GM19452 (cell line): ENCODE measurements around the gene TTLL9.
"Not testable (repeated sequence)": the region's sequence is repeated elsewhere in the genome, so short reads cannot be mapped to it uniquely, and the experiment has no call there.

ENCODE experiments used
- ATAC-seq: cut with Tn5 transposase; IDR thresholded peaks from one replicate; pipeline ENCODE4 v1.9.1; 2021; ENCODE audit not compliant: unreplicated experiment

Gene TTLL9

DNA sequence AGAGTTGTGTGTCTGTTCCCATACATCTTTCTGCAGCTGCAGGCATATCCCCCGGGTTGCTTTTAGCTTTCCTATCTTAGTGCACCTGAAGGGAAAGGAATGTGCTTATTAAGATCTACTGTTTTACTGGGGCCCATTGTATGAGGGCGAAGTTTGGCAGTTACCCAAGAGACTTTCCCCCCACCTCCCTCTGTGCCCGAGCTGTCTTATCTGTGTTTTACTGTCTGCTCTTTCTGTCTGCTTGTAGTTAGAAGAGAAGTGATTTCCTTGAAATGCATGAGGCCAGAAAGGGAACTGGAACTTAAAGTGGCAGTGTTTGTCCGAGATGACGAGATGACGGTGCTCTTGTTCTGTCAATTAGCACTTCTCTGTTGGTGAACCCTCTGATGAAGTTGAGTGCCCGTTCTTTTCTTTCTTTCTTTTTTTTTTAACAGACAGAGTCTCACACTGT, 47.6 kb downstream of the TTLL9 start:
- ATAC-seq = not testable (repeated sequence)

DNA sequence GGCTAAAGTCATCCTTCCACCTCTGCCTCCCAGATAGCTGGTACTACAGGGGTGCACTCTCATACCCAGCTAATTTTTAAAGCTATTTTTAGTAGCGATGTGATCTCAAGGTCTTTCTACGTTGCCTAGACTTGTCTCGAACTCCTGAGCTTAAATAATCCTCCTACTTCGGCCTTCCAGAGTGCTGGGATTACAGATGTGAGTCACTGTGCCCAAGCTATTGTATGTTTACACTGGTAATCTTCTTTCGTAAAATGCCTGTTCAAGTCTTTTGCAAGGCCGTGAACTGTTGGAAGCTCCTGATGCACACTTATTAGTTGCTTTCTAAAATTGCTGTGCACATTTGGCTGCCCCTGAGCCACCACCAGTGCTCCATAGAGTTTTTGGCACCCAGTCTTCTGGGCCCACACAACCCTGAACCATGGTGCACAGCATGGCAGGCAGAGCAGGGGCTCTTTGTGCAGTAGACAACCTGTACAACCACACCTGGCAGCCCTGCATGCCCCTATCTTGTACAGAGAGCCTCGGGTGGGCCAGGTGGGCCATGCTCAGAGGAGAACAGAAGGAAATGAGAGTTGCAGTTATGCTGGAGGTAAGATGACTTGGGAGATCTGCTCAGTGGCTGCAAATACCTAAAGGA, 48.2 kb downstream of the TTLL9 start:
- ATAC-seq = no peak

DNA sequence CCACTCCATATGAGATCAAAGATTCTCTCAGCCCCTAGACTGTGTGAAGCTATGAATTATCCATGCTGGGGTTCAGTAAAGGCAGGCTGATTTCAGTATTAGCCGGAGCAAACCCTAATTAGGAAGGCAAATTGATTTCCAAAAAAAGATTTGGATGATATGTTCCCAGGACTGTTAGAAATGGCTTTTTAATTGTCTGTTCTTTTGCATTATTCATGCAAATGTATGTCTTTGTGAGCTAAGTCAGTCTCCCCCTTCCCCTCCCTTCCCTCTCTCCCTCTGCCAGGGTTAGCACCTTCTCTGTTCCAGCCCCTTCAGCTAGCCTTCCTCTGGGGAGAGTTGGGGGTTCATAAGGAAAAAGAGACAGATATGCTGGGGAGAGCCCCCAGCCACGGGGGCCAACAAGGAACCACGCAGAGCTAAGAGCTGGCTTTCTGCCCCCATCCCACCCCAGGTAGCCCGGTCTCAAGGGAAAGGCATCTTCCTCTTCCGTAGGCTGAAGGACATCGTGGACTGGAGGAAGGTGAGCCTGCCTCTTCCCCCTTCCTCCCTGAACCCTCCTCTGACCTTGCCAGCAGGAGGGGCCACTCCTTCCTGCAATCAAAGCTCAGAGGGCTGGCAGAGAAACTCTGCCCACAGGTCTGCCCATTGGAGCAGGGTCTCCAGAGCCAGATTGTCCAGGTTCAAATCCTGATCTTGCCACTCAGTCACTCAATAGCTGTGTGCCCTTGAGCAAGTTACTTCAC, 49.1 kb downstream of the TTLL9 start:
- ATAC-seq = no peak

DNA sequence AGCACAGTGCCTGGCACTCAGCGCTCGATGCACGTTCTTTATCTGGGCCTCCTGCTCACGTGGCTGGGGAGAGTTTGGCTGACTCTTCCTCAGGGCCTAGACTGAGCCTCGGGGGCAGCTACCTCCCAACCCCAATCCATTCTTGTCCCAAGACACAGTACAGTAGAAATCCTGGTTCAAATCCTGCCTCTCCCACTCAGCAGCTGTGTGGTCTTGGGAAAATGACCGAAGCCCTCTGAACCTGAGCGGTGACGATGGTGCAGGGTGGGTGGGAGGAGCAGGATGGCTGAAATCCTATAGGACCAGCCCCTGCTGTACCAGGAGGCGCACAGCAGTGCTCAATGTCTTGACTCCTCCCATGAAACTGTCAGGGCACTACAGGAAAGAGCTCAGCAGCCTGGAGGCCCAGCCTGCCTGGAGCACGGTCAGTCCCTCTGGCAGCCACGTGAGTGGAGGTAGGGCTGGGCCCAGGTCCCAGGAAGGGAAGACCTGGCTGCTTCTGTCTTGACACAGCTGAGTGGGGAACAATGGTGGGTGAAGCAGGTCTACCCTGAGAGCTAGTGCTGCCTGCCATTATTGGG, 49.9 kb downstream of the TTLL9 start:
- ATAC-seq = no peak

DNA sequence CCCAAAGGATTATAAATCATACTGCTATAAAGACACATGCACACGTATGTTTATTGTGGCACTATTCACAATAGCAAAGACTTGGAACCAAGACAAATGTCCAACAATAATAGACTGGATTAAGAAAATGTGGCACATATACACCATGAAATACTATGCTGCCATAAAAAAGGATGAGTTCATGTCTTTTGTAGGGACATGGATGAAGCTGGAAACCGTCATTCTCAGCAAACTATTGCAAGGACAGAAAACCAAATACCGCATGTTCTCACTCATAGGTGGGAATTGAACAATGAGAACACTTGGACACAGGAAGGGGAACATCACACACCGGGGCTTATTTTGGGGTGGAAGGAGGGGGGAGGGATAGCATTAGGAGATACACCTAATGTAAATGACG, 51.0 kb downstream of the TTLL9 start:
- not testable (repeated sequence) for ATAC-seq

DNA sequence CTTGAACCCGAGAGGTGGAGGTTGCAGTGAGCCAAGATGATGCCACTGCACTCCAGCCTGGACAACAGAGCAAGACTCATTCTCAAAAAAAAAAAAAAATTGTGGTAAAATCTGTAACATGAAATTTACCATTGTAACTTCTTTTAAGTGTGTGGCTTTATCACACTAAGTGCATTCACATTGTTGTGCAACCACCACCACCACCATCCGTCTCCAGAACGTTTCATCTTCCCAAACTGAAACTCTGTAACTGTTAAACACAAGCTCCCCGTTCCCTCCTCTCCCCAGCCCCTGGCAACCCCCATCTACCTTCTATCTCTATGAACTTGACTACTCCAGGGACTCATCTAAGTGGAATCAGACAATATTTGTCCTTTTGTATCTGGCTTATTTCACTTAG, 51.7 kb downstream of the TTLL9 start:
- no peak for ATAC-seq

DNA sequence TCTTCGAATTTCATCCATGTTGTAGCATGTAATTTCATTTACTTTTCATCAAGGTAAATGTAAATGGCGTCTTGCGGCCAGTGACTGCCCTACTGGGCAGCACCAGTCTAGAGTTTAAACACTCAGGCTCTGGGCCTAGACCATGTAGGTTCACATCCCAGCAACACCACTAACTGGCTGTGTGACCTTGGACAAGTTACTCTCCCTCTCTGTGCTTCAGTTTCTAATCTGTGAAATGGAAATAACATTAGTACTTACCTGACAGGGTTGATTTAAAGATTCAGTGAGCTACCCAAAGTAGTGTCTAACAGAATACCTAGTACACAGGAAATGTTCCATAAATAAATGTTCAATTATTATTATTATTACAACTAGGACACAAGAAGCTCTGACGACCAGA, 52.2 kb downstream of the TTLL9 start:
- ATAC-seq = no peak

DNA sequence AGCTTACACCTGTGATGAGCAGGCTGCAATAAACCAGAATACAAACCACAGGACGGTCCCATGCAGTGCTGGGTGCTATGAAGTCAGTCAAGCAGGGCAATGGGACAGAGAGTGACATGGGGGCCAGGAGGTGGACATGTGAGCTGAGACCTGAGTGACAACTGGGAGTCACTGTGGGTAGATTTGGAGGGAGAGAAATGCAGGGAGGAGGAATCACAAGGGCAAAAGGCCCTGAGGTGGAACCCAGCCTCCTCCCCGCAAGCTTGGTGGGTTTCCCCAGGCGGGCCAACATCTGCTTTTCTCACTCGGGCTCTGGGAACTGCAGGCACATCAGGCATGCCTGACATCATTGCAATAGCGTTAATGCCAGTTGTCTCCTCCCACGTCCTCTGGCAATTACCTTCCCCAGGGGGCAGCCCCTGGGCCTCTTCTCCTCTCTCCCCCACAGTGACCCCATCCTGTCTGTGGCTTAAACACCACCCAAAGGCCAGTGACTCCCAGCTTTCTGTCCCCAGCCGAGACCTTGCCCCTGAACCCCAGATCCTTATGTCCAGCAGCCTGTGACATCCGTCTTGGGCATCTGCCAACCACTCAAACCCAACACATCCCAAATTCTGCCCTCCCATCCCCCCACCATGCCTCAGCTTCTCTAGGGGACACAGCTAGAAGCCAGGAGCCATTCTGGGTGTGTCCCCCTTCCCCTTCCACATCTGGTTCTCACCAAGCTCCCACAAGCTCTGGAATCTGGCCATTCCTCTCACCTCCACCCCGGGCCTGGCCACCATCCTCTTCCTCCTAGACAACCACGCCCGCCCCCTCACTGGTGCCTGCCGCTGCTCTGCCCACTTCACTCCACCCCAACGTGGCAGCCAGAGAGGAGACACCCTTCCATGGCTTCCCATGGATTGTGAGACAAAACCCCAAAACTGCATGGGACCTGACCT, 53.2 kb downstream of the TTLL9 start:
- ATAC-seq = no peak

DNA sequence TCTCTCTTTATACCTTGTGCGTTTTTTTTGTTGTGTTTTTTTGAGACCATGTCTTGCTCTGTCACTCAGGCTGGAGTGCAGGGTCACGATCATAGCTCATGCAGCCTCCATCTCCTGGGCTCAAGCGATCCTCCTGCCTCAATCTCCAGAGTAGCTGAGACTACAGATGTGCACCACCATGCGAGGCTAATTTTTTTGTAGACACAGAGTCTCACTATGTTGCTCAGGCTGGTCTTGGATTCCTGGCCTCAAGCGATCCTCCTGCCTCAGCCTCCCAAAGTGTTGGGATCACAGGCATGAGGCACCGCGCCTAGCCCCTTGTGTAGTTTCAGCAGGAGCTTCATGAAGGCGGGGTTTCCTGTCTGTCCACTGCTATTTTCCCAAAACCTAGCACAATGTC, 54.1 kb downstream of the TTLL9 start:
- ATAC-seq = no peak

DNA sequence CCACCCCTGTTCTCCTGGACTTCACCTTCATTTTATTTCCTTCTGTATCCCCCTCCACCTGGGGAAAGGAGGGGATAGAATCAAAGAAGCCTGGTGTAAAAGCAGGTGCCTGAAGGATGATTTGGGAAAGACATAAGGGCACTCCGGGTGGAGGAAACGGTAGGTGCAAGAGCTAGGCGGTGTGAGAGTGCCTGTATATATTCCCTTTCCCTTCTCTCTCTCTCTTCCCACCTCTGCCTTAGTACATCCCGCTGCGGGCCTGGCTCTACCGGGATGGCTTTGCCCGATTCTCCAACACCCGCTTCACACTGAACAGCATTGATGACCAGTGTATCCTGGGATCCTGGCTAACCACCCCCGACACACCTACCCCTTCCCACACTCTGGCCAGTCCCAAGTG, 55.2 kb downstream of the TTLL9 start:
- no peak for ATAC-seq

DNA sequence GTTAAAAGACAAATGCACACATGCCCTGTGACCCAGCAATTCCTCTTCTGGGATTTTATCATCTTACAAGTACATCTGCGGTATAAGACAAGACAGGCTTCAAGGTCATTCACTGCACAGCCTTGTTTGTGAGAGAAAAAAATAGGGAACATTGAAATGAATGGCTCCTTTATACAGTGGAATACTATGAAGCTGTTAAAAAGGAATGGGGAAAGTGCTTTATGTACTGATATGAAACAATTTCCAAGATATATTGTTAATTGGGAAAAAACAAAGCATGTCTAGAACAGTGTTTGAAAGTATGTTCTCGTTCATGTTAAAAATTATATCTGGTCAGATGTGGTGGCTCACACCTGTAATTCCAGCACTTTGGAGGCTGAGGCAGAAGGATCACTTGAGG, 56.1 kb downstream of the TTLL9 start:
- no peak for ATAC-seq

DNA sequence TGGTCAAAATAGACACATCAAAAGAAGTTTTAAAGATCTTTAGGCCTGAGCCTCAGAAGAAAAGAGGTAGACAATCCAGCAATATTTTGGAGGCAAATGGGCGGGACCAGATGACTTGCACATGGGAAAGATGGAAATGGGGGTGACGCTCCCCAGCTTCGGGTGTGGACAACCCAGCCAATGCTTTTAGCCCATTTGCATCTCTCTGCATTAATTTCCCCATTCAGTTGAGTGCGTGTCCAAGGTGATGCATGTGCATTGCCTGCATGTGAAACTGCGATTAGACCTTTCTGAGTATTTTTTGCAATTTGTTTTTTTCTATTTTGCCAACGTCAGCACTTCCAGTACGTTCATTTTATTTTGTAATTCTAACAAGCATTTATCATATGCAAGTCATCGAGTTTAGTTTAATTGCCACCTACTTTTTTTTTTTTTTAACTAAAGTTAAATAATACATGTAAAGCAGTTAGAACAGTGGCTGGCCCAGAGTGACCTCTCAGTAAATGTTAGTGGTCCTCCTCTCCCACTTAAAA, 57.3 kb downstream of the TTLL9 start:
- no peak for ATAC-seq

DNA sequence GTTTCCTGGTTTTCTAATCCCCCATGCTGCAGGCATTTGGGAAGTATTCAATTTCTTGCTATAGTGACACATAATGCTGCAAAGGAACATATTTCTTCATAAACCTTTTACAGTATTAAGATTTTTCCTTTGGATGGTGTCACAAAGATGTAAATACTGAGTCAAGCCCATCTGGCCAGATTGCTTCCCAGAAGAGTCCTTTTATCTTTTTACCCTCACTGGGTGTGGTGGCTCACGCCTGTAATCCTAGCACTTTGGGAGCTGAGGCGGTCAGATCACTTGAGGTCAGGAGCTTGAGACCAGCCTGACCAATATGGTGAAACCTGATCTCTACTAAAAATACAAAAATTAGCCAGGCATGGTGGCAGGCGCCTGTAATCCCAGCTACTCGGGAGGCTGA, 59.2 kb downstream of the TTLL9 start:
- ATAC-seq = not testable (repeated sequence)

DNA sequence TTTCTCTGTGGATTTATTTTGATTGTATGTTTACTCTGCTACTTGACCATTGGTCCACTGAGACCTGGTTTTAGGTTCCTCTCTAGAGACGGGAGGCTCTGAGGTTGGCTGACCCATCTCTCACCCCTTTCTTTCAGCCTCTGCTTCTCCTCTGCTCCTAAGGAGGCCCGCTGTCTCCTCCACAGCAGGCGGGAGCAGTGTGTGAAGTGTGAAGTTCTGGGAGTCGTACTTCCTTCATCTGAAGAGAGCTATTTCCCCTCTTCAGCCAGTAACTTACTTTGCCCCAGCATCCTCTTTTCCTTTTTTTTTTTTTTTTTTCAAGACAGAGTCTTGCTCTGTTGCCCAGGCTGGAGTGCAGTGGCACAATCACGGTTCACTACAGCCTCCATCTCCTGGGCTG, 60.3 kb downstream of the TTLL9 start:
- no peak for ATAC-seq

DNA sequence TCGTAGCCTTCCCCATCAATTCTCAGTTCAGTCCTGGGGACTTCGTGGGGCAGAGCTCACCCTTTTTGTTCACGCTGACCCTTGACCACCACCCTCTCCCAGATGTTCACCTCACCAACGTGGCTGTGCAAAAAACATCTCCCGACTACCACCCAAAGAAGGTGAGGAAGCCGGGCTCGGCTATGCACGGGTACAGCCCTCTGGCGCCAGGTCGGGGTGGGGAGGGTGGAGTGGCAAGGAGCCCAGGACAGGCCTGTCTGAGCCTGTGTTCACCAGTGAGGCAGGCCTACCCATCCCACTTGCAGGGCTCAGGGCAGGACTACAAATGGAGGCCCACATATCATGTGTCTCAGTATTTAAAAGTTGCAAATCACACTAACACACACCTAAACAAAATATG, 63.3 kb downstream of the TTLL9 start:
- no peak for ATAC-seq

DNA sequence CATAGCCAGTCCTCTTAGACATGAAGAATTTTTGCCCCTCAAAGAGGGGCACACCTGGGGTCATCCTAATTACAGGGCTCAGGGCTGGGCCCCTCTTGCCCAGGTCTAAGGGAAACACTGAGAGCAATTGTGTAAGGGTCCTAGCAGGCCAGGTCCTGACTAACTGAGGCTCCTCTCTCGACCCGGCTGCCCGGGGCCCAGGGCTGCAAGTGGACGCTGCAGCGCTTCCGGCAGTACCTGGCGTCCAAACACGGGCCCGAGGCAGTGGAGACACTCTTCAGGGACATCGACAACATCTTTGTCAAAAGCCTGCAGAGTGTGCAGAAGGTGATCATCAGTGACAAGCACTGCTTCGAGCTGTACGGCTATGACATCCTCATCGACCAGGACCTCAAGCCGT, 64.1 kb downstream of the TTLL9 start:
- no peak for ATAC-seq

DNA sequence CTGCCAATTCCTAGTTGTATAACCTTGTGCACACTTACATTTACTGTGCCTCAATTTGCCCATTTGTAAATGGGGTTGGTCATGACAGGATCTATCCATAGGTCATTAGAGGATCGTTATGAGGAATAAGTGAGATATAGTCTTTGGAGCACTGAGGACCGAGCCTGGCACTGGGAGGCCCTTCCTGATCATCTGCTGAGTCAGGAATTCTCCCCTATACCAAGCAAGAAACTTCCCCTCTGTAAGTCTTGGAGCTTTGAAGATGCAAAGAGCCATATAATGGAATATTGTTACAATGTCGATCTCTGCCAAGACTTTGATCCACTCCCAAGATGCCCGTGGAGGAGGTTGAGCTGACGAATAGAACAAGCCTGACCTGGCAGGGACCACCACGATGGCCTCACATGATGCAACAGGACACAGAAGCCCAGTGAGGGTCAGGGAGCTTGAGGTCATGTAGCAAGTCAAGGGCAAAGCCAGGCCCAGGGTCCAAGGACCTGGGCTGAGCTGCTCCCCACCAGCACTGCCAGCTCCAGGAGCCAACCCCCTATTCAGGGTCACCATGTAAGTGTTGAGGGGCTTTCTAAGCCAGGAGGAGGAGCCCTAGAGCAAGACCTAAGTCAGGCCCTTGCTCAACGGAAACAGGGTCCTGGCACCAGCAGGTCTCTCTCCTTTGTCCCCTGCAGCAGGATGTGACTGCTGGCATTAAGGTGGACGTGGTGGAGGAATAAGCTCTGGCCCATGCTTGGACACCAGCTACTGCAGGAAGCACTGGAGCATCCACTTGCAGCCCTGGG, 64.7 kb downstream of the TTLL9 start:
- ATAC-seq = no peak

DNA sequence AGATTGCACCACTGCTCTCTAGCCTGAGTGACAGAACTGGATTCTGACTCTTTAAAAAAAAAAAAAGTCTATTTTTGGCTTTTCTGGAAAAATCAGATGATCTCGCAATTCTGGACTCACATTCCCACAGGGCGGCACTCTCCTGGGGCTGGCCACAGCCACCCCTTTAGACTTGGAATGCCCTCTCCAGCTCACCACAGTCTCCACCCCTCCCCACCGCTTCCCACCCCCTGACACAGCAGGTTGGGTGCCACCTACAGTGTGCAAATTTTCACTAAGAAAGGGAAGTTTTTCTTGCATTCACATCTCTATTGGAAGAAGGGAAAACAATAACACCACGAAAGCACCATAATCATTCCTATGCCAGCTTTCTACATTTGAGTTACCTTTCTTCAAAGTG, 66.0 kb downstream of the TTLL9 start:
- ATAC-seq = no peak

DNA sequence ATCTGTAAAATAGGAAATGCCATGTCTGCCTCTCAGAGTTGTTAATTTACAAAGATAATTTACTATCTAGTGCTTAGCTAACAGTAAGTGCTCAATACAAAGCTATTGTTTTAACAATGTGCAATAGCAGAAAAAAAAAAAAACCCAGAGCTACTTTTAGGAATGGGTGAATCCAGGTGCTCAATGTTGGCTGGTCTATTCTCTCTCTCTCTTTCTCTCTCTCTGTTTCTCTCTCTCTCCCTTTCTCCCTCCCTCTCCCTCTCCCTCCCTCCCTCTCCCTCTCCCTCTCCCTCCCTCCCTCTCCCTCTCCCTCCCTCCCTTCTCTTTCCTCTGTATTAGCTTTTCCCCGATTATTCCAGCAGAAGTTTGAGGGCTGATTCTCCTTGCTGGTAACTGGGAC, 67.4 kb downstream of the TTLL9 start:
- ATAC-seq = no peak

DNA sequence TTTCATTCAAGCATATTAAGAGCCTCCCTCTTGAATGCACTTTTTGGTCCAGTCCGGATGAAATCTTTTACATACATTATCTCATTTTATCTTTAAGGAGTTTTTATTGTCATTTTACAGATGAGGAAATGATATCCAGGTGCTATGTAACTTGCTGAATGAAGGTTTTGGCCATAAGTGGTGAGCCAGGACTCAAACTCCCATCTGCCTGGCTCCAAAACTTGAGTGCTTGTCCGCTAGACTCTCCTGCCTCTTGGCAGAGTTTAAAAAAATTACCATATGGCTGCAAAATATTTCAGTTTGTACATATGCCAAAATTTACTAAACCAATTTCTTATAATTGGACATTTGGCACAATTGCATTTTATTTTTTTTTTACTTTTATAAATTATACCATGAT, 69.2 kb downstream of the TTLL9 start:
- ATAC-seq = no peak
